GM13977 (cell line): ENCODE results near the gene SGCA.

Experiments
- DNase-seq: peaks from one replicate; pipeline ENCODE4 v3.0.0; 2012; ENCODE audit warnings: low spot score
- CTCF ChIP-seq: IDR thresholded peaks from 2 replicates; pipeline ENCODE4 v1.5.1; 2012; ENCODE audit warnings: mild to moderate bottlenecking, control low read depth; ENCODE audit not compliant: insufficient read depth; ENCODE audit errors: extremely low read depth, missing control alignments
- in situ Hi-C: fragments of 300-500 bp; cut with MboI; formaldehyde crosslinking; loops from one replicate; pipeline ENCODE4 v1.12.0; 2022; ENCODE audit warnings: low sequenced_read_pairs, low pct_unique_long_range_greater_than_20kb, mixed read lengths, inconsistent platforms; ENCODE audit not compliant: unreplicated experiment

The SGCA gene

GRCh38 chr17:50172130-50172529 lies 6.3 kb downstream of the SGCA start:
- no peak for DNase-seq
- no peak for TF ChIP-seq CTCF
- in situ Hi-C loops = no loop called here

GRCh38 chr17:50172936-50173334 lies 7.1 kb downstream of the SGCA start:
- no peak for TF ChIP-seq CTCF
- no peak for DNase-seq
- in situ Hi-C loops = no loop called here

- in situ Hi-C loops = no loop called here
- no peak for TF ChIP-seq CTCF
- no peak for DNase-seq
Measured at GRCh38 chr17:50173335-50173941, 7.6 kb downstream of the SGCA start.

GRCh38 chr17:50174444-50174843 lies 8.6 kb downstream of the SGCA start:
- no peak for DNase-seq
- TF ChIP-seq CTCF = no peak
- in situ Hi-C loops = no loop called here

- DNase-seq = no peak
- TF ChIP-seq CTCF = no peak
- in situ Hi-C loops = no loop called here
Measured at GRCh38 chr17:50175035-50175807, 9.4 kb downstream of the SGCA start.

GRCh38 chr17:50176559-50177357 lies 11.0 kb downstream of the SGCA start:
- DNase-seq = no peak
- in situ Hi-C loops = no loop called here
- no peak for TF ChIP-seq CTCF
